AG04449 (cell line): ENCODE measurements around the gene ANTXR1.

Source experiments
- CTCF ChIA-PET: fragments of 350-600 bp; formaldehyde crosslinking; extraction: SDS; loops from one replicate; lab custom pipeline; 2021; ENCODE audit warnings: antibody characterized with exemption; lab: Yijun Ruan, JAX
- POLR2A ChIA-PET: fragments of 400-600, 350-600 bp; formaldehyde crosslinking; extraction: SDS; loops from one replicate; lab custom pipeline; 2020; ENCODE audit warnings: antibody characterized with exemption, inconsistent platforms; lab: Yijun Ruan, JAX
- DNase-seq: peaks from one replicate; pipeline ENCODE4 v3.0.0-alpha.2; 2010; ENCODE audit warnings: low read depth, low spot score
- H3K4me3 ChIP-seq: 2 replicates; pipeline ENCODE4 v1.5.1; 2011; ENCODE audit warnings: low read depth, mild to moderate bottlenecking, control low read depth, low read length
- TF ChIP-seq, protein P1 (sequence below): IDR thresholded peaks from one replicate; pipeline ENCODE4 v1.5.1; 2011; ENCODE audit warnings: mild to moderate bottlenecking, moderate library complexity, low read length, control low read depth, inconsistent platforms; ENCODE audit not compliant: insufficient read depth; ENCODE audit errors: missing control alignments

ANTXR1 gene

DNA sequence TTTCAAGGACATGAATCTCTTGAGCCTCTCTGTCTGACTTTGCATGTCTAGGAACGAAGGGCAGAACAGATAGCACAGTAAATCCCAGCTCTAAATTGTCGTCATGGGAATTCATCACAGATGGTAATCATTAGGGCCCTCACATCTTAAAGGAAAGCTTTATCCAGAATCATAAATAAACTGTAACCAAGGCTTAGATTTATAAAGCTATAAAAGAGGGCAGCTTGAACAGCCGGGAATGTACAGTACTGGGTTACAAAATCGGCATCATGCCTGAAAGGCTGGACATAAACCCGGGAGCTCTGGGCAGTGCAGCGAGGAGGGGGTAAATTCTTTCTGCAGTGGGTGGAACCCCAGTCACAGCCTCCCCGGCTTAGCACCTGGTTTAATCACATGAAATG, 229.7 kb downstream of the ANTXR1 start:
- no peak overlapping the region for H3K4me3 ChIP-seq
- TF ChIP-seq, protein P1, sequence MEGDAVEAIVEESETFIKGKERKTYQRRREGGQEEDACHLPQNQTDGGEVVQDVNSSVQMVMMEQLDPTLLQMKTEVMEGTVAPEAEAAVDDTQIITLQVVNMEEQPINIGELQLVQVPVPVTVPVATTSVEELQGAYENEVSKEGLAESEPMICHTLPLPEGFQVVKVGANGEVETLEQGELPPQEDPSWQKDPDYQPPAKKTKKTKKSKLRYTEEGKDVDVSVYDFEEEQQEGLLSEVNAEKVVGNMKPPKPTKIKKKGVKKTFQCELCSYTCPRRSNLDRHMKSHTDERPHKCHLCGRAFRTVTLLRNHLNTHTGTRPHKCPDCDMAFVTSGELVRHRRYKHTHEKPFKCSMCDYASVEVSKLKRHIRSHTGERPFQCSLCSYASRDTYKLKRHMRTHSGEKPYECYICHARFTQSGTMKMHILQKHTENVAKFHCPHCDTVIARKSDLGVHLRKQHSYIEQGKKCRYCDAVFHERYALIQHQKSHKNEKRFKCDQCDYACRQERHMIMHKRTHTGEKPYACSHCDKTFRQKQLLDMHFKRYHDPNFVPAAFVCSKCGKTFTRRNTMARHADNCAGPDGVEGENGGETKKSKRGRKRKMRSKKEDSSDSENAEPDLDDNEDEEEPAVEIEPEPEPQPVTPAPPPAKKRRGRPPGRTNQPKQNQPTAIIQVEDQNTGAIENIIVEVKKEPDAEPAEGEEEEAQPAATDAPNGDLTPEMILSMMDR = no peak
- CTCF ChIA-PET = interaction anchor here (0.9 to 1.8 kb wide), 4 partner anchors 14 to 64 kb away, joined by 3 to 7 read pairs (median 6); no protein-coding TSS in a partner anchor
- POLR2A ChIA-PET = interaction anchor here (0.6 to 1.2 kb wide), 6 partner anchors 11 to 228 kb away, joined by 3 to 5 read pairs (median 4); no protein-coding TSS in a partner anchor
- DNase-seq = peak; percentile 89

- TF ChIP-seq, protein P1 = no peak
- CTCF ChIA-PET = interaction anchor here (0.6 to 1.8 kb wide), 2 partner anchors 17 to 228 kb away, joined by 3 to 6 read pairs; no protein-coding TSS in a partner anchor
- H3K4me3 ChIP-seq = no peak overlapping the region
- no peak for DNase-seq
- POLR2A ChIA-PET = no interaction called here
Observed at GRCh38 chr2:69243652-69244051, 230.7 kb downstream of the ANTXR1 start.

- ChIA-PET CTCF (no interaction called here), POLR2A (no interaction called here)
- TF ChIP-seq, protein P1 = no peak
- DNase-seq = no peak
- no peak overlapping the region for H3K4me3 ChIP-seq
Observed at GRCh38 chr2:69244882-69245281, 231.9 kb downstream of the ANTXR1 start.

DNA sequence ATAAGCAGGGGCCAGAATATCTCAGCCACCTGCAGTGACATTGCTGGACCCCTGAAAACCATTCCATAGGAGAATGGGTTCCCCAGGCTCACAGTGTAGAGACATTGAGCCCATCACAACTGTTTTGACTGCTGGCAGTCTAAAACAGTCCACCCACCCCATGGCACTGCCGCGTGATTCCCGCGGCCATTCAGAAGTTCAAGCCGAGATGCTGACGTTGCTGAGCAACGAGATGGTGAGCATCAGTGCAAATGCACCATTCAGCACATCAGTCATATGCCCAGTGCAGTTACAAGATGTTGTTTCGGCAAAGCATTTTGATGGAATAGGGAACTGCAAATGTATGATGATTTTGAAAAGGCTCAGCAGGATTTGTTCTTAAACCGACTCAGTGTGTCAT, 234.6 kb downstream of the ANTXR1 start:
- ChIA-PET POLR2A (no interaction called here), CTCF (no interaction called here)
- no peak for DNase-seq
- TF ChIP-seq, protein P1 = no peak
- no peak overlapping the region for H3K4me3 ChIP-seq

- DNase-seq = no peak
- ChIA-PET POLR2A (interaction anchor here (0.6 kb wide), 1 partner anchor 27 kb away, joined by 4 read pairs; no protein-coding TSS in a partner anchor), CTCF (no interaction called here)
- H3K4me3 ChIP-seq = no peak overlapping the region
- TF ChIP-seq, protein P1 = no peak
Observed at GRCh38 chr2:69248232-69248631, 235.3 kb downstream of the ANTXR1 start.

- POLR2A ChIA-PET = no interaction called here
- CTCF ChIA-PET = no interaction called here
- H3K4me3 ChIP-seq = no peak overlapping the region
- TF ChIP-seq, protein P1 = no peak
- no peak for DNase-seq
Observed at GRCh38 chr2:69250981-69251380, 238.0 kb downstream of the ANTXR1 start.
